ENCODE results near the gene ZNF155.
"Not testable (repeated sequence)": the region's sequence is repeated elsewhere in the genome, so short reads cannot be mapped to it uniquely, and the experiment has no call there.

The ZNF155 gene

GRCh38 chr19:43983912-43984686 is at the start of gene ZNF155:
Gene ZNF155, plus strand, starts transcription at chr19:43984188. Its CDS starts 4,356 bp downstream, at chr19:43988544.
- peak; percentile 96 for DNase-seq (ENCODE audit: low spot score)

- peak; percentile 90 for DNase-seq (ENCODE audit: low spot score)
Observed at GRCh38 chr19:43934985-43935708, 48.8 kb upstream of the ZNF155 start, which contains the start of gene ZNF45. Gene ZNF45, minus strand, starts transcription at chr19:43935282. Its CDS starts 13,097 bp downstream, at chr19:43922185.

GRCh38 chr19:43936188-43936587 is 47.8 kb upstream of the ZNF155 start:
- no peak for DNase-seq (ENCODE audit: low spot score)

GRCh38 chr19:43939557-43940260 is 44.3 kb upstream of the ZNF155 start:
- no peak for DNase-seq (ENCODE audit: low spot score)

GRCh38 chr19:43940719-43941118 is 43.3 kb upstream of the ZNF155 start:
- DNase-seq (ENCODE audit: low spot score) = no peak

DNA sequence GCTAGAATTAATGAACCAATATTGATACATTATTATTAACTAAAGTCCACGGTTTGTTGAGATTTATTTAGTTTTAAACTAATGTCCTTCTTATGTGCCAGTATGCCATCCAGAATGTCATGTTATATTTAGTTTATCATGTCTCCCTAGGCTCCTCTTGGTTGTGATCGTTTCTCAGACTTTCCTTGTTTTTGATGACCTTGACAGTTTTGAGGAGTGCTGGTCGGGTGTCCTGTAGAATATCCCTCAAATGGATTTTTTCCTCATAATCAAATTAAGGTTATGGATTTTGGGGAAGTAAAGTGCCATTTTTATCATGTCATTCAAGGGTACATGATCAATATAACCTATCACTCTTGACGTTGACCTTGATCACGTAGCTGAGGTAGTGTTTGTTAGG is 42.8 kb upstream of the ZNF155 start:
- DNase-seq (ENCODE audit: low spot score) = no peak

DNA sequence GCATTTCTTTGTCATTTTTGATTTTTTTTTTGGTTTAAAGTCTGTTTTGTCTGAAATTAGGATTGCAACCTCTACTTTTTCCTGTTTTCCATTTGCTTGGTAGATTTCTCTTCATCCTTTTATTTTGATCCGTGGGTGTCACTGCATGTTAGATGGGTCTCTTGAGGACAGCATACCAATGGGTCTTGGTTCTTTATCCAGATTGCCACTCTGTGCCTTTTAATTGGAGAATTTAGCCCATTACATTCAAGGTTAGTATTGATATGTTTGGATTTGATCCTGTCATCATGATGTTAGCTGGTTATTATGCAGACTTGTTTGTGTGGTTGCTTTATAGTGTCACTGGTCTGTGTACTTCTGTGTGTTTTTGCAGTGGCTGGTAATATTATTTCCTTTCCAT is 36.6 kb upstream of the ZNF155 start:
- DNase-seq (ENCODE audit: low spot score) = not testable (repeated sequence)

DNA sequence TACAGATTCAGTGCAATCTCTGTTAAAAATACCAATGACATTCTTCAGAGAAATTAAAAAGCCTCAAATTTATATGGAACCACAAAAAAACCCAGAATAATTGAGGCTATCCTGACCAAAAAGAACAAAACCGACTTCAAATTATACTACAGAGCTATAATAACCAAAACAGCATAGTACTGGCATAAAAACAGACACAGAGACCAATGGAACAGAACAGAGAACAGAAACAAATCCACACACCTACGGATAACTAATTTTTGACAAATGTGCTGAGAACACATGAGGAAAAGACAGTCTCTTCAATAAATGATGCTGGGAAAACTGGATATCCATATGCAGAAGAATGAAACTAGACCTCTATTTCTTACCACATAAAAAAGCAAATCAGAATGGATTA is 34.2 kb upstream of the ZNF155 start:
- DNase-seq (ENCODE audit: low spot score) = not testable (repeated sequence)

DNA sequence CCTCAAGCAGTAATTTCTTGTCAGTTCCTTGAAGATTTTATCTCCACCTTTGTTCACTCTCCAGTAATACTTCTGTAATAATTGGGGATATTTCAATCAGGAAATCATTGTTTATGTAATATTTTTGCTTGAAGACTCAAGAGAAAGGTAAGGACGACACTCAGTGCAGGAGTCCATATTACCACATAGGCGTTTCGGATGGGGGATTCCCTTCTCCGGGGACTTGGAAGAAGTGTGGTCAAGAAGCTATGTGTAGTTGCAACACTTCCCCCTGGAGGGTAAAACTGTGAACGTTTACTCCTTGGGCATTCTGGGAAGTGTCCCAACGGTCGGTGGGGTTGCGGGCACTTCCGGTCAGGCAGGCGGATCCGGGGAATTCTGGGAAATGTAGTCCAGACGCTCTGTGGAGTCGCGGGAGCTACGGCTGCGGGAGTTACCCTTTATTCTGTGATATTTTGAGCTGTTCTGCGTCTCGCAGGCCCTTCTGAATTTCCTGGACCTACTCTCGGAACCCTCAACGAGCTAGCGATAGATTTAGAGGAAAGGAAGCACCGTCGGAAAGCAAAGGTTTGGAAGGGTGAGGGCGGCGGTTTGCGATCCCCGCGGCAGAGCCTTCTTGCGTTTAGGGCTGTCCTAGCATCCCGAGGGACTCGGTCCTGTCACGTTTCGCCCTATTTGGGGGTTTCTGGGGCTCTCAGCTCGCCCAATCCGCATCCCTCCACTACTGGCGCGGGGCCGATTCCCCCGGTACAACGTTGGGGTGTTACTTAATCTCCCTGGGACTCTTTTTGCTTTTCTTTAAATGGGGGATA is 32.9 kb upstream of the ZNF155 start, which contains the start of gene ZNF221:
ZNF221 (plus strand) TSS at position 395 of the 812 bp plus-strand sequence. CDS start 11,499 bp downstream, outside the sequence.
- peak; percentile 92 for DNase-seq (ENCODE audit: low spot score)

- no peak for DNase-seq (ENCODE audit: low spot score)
Observed at GRCh38 chr19:43956827-43957226, 27.2 kb upstream of the ZNF155 start.

GRCh38 chr19:43957891-43958290 is 26.1 kb upstream of the ZNF155 start:
- DNase-seq (ENCODE audit: low spot score) = no peak

- DNase-seq (ENCODE audit: low spot score) = no peak
Observed at GRCh38 chr19:43960411-43960810, 23.6 kb upstream of the ZNF155 start.

DNA sequence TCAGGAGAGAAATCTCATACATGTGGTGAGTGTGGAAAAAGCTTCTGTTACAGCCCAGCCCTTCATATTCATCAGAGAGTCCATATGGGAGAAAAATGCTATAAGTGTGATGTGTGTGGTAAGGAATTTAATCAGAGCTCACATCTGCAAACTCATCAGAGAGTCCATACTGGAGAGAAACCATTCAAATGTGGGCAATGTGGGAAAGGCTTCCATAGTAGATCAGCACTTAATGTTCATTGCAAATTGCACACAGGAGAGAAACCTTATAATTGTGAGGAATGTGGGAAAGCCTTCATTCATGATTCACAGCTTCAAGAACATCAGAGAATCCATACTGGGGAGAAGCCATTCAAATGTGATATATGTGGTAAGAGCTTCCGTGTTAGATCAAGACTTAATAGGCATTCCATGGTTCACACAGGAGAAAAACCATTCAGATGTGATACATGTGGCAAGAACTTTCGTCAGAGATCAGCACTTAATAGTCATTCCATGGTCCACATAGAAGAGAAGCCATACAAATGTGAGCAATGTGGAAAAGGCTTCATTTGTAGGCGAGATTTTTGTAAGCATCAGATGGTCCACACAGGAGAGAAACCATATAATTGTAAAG is 17.8 kb upstream of the ZNF155 start:
- DNase-seq (ENCODE audit: low spot score) = no peak

DNA sequence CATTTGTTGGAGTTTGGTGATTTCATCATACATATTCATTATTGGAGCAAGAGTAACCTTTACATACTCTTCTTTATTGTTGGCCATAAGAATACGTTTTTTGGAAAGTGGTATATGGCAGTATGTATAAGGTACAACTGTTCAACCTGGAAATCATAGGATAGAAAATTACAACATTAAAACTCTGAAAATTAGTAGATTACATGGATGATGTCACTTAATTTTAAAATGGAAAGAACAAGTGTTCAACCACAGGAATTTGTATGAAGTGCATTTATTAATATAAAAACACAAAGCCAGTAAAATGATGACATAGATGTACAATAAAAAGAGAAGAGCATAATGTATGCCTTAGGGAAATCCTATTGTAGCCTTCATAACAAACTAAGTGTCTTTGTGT is 7.3 kb upstream of the ZNF155 start:
- DNase-seq (ENCODE audit: low spot score) = no peak

DNA sequence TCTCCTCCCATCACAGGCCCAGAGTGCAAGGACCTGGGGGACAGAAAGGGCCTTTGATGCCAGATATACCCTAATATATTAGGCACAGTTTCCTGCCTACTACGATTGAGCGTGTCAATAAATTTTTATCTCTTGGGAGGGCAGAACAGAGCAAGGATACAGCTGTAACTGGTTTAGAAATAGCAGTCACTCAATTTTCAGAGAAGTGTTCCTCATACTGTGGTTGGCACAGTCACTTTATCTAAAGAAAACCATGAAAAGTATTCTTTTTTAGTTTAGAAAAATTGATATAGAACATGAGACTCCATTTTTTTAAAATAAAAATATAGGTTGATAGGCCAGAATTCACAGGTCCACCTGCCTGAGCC is 460 bp upstream of the ZNF155 start:
- DNase-seq (ENCODE audit: low spot score) = no peak

DNA sequence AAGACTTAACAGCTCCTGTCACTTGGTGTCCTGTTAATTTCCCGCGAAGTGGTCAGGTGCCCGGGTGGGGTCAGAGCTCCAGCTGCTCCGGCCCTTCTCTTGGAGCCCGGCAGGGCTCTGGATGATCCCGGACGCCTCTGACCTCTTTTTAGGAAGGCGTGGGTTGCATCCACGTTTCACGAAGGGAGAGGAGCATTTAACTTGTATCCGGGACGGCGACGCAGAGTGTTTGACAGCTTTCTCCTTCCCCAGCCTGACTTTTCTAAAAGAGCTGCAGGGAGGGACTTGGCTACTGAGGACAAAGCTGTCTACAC is 656 bp downstream of the ZNF155 start:
- peak; percentile 47 for DNase-seq (ENCODE audit: low spot score)

DNA sequence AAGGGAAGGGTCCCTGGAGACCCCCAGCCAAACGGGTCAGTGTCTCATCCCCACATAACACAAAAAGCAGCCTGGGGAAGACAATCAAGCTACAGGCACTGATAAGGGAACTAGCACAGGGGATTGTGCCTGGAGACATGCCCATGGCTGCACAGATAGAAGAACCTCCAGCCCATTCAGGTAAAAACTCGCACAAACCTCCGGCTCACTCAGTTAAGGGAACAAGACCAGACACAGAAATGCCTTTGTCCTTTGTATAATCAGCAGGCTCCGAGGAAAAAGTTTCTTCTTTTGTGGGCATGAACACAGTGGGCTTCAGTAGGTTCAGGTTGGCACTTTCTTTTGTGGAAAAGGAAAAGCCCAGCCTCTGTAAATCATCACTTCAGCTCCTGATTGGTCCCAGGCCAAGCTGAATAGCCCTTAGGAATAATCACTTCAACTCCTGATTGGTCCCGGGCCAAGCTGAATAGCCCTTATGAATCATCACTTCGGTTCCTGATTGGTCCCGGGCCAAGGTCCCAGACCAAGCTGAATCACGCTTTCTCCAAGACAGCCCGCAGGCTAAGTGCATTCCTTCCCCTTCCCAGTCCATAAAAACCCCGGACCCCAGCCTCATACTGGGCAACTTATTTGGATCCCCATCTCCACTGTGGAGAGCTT is 13.8 kb downstream of the ZNF155 start:
- peak; percentile 80 for DNase-seq (ENCODE audit: low spot score)

- no peak for DNase-seq (ENCODE audit: low spot score)
Observed at GRCh38 chr19:44002212-44002565, 18.2 kb downstream of the ZNF155 start.

GRCh38 chr19:44002566-44003460 is 18.8 kb downstream of the ZNF155 start, which contains the start of gene ZNF230:
Gene ZNF230, plus strand, starts transcription at chr19:44002957. Its CDS starts 4,122 bp downstream, at chr19:44007079.
- peak; percentile 98 for DNase-seq (ENCODE audit: low spot score)
